GM21717 (cell line): Measurements from ENCODE around the gene DYNLT5.
"Not testable (repeated sequence)": the region's sequence is repeated elsewhere in the genome, so short reads cannot be mapped to it uniquely, and the experiment has no call there.

ENCODE experiments used
- ATAC-seq: cut with Tn5 transposase; IDR thresholded peaks from one replicate; pipeline ENCODE4 v1.9.1; 2021; ENCODE audit warnings: mild to moderate bottlenecking, moderate library complexity; ENCODE audit not compliant: unreplicated experiment

DYNLT5 gene, protein sequence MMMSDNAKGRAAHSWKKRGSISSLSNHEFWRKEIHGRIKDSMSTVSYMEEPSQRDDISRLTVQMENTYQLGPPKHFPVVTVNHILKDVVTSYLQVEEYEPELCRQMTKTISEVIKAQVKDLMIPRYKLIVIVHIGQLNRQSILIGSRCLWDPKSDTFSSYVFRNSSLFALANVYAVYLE

DNA sequence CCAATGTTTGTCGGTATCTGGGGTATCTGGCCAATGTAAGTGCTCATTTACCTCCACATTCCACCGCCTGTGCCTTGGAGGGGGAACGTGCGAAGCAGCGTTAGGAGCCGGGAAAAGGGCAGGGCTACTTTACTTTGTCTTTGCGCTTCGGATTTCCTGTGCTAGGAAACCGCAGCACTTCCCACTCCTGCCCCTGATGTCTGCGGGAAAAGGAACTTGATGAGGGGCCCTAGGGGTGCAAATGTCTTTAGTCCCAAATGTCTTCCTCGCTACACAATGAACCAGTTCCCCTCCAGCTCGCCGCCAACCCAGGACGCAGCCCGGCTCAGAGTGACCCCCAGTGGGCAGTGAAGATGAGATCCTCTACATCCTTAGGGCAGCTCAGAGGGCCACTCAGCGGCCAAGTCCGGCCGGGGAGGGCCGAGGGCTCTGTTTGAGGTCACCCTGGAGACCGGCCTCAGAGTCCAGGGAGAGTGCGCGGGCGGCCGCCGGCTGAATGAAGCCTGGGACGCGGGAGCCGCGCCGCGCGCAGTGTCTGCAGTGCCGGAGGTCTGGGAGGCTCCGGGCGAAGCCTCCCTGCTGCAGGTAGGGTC, at the start of gene DYNLT5:
DYNLT5 (plus strand) TSS at position 460 of the 593 bp plus-strand sequence. CDS start 2,200 bp downstream, outside the sequence.
- ATAC-seq: no peak

- no peak for ATAC-seq
Measured at GRCh38 chr1:66704177-66704875, 47.9 kb upstream of the DYNLT5 start.

- no peak for ATAC-seq
Measured at GRCh38 chr1:66705110-66705509, 47.1 kb upstream of the DYNLT5 start.

- no peak for ATAC-seq
Measured at GRCh38 chr1:66711420-66711819, 40.8 kb upstream of the DYNLT5 start.

DNA sequence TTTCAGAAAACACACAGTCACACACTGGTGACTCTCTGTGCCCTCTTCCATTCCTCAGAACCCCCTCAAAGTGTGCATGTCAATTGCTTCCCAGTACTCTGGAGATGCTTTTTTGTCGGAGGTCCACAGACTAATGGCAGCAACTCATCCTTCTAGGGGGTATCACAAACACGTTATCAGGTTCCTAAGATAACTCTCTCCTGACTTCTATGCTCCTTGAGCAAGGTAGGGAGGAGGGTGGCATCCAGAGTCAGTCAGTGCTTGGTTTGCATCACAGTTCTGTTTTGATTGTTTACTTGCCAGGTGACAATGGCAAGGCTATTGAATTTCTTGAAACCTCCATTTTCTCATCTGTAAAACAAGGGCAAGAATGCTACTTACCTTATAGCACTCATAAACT, 39.4 kb upstream of the DYNLT5 start:
- no peak for ATAC-seq

DNA sequence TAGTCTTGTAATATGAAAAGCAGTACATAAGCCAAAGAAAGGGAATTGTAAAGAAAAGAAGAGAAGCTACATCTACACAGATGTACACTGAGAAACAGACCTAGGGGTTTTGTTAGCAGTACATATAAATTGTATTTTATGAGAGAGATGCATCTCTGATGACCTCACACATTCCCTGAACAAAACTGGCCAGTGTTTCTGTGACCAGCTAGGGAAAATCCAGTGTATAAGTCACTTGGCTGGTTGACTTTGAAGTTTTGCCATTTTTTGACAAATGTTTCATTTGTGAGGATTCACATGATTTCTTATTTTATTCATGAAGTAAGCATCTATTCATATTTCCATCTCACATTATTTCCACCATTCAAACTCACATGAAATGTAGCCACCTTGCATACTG, 28.3 kb upstream of the DYNLT5 start:
- ATAC-seq: no peak

- ATAC-seq: peak; percentile 84
Measured at GRCh38 chr1:66725885-66726665, 26.2 kb upstream of the DYNLT5 start.

DNA sequence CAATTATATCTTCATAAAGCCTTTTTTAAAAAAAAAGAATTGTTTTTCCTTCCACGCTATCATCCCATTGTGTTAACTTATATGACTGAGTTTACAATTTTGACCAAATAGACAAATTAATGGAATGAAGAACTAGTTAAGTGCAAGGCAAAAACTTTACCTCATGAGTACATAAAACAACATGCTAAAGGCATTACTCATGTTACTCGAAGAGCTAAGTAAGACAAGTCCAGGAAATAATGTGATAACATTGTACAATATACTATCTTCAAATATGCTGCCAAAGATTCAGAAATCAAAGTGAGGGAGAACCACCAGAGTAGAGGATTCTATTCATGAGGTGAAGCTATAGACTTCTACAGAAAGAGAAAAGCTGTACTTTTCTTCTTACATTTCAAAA, 24.2 kb upstream of the DYNLT5 start:
- no peak for ATAC-seq

DNA sequence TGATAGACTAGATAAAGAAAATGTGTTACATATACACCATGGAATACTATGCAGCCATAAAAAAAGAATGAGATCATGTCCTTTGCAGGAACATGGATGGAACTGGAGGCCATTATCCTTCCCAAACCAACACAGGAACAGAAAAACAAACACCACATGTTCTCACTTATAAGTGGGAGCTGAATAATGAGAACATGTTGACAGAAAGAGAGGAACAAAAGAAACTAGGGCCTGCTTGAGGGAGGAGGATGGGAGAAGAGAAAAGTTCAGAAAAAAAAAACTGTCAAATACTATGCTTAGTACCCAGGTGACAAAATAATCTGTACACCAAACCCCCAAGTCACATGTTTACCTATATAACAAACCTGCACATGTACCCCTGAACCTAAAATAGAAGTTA, 23.5 kb upstream of the DYNLT5 start:
- not testable (repeated sequence) for ATAC-seq

- no peak for ATAC-seq
Measured at GRCh38 chr1:66729119-66729518, 23.1 kb upstream of the DYNLT5 start.

GRCh38 chr1:66729523-66729922, 22.7 kb upstream of the DYNLT5 start:
- ATAC-seq: no peak

GRCh38 chr1:66730462-66730861, 21.8 kb upstream of the DYNLT5 start:
- ATAC-seq: no peak

DNA sequence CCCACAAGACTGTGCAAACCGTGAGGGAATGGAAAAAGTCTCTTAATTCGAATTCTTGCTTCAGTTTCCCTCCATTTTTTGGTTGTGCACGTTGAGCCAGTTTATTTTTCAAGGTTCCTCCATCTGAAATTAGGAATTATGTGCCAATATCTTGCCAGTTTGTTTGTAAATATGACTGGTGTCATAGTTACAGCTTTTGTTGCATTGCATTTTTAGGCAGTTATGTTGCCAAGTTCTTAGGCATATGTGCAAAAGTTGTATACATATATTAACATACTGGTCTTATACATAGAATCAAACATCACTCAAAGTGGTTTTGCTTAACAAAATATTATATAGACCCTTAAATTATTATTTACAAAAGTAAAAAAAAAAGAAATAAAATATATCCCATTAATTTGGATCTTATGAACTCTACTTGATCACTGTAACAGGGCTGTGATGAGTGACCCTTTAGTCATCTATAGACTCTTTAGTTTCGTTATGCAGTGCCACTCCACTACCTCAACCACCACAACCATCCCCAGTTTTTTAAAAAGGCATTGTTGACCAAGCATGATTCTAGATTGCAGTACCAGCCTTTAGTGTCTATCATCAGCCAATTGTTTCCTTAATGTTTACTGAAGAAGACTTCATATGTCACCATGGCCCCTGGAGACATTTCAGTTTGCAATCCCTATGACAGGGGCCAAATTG, 20.9 kb upstream of the DYNLT5 start:
- peak; percentile 61 for ATAC-seq

- ATAC-seq: no peak
Measured at GRCh38 chr1:66732407-66733166, 19.7 kb upstream of the DYNLT5 start.

GRCh38 chr1:66733348-66734017, 18.8 kb upstream of the DYNLT5 start:
- ATAC-seq: no peak

GRCh38 chr1:66734531-66734930, 17.7 kb upstream of the DYNLT5 start:
- ATAC-seq: not testable (repeated sequence)

DNA sequence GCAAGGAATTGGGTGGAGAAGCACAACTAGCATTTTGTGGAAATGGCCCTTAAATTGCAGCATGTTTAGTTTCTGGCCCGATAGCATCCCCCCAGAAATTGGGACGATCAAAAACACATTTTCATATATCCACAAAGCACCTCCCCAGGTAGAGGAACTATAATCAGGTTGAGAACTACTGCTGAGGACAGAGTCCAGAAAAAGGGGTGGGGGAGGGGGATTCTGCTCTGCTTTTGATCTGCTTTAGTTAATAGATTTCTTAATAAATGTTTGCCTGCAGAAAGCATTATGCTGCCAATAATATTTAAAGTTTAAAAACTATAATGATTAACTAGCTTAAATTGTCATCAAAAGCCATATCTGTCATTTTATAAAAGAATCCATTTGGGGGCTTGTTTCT, 14.4 kb upstream of the DYNLT5 start:
- ATAC-seq: no peak

DNA sequence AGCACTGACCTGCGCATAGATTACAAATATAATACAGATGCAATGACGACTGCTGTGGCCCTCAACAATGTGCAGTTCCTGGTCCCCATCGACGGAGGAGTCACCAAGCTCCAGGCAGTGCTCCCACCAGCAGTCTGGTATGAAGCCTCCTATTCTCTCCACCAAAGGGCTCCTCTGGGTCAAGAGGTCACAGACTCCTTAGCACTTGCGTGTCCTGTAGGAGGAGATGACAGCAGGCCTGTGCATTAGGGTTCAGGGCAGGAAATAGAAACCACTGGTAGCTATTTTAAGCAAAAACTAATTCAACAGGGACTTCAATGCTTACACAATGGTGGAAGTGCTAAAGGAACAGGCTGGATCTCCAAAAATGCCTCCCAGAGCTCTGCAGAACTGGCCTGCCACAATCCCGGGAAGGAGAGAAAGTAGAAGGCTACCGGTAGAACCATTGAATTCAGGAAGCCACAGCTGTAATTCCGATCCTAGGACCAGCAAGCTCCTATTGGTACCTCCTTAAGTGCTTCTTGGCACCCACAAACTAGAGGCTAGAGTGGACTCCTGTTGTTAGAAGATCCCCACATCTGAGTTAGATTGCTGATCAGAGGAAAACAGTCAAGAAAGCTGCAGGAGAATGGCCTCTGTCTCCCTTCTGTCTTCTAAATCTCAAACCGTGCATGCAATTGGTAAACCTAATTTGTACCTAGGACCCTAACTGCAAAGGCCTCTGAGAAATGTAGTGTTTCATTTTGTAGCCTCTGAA, 12.7 kb upstream of the DYNLT5 start:
- no peak for ATAC-seq

GRCh38 chr1:66745451-66745850, 6.8 kb upstream of the DYNLT5 start:
- ATAC-seq: no peak
